GM23338 (cell line): ENCODE measurements around the gene OXNAD1. TPM values are rescaled to one million over a fixed set of nuclear protein-coding genes. Genes with fewer than 3 reads are reported as not detected.

Source experiments
- ATAC-seq: fragments of 200-7000 bp; cut with Tn5 transposase; 3 replicates; pipeline ENCODE4 v1.9.1; 2020
- DNase-seq: peaks from one replicate; pipeline ENCODE4 v3.0.0-alpha.2; 2015; ENCODE audit warnings: low spot score
- H2AFZ ChIP-seq: fragments of 200-600 bp; sonication (generic); 2 replicates; pipeline ENCODE4 v1.8.0; 2016; ENCODE audit warnings: antibody characterized with exemption, mild to moderate bottlenecking, moderate library complexity
- H3F3A ChIP-seq: fragments of 200-600 bp; sonication (generic); replicated peaks from 2 replicates; pipeline ENCODE4 v1.8.0; 2017; ENCODE audit warnings: antibody characterized with exemption, mixed run types, low read depth
- H3K27ac ChIP-seq: fragments of 200-600 bp; sonication (generic); 2 replicates; pipeline ENCODE4 v1.6.1; 2016; ENCODE audit warnings: low read depth
- H3K27me3 ChIP-seq: fragments of 200-600 bp; sonication (generic); 2 replicates; pipeline ENCODE4 v1.8.0; 2016; ENCODE audit warnings: mild to moderate bottlenecking, mixed run types, moderate library complexity; ENCODE audit not compliant: insufficient read depth
- H3K36me3 ChIP-seq: fragments of 200-600 bp; sonication (generic); 2 replicates; pipeline ENCODE4 v1.8.0; 2016; ENCODE audit warnings: mild to moderate bottlenecking; ENCODE audit not compliant: insufficient read depth
- H3K4me1 ChIP-seq: fragments of 200-600 bp; sonication (generic); 2 replicates; pipeline ENCODE4 v1.8.0; 2016; ENCODE audit warnings: mild to moderate bottlenecking, moderate library complexity; ENCODE audit not compliant: insufficient read depth
- H3K4me2 ChIP-seq: fragments of 200-600 bp; sonication (generic); 2 replicates; pipeline ENCODE4 v1.7.1; 2017; ENCODE audit warnings: mixed run types
- H3K4me3 ChIP-seq: fragments of 200-600 bp; sonication (generic); 2 replicates; pipeline ENCODE4 v1.6.1; 2016; ENCODE audit warnings: mixed run types
- H3K79me2 ChIP-seq: fragments of 200-600 bp; sonication (generic); replicated peaks from 2 replicates; pipeline ENCODE4 v1.8.0; 2017; ENCODE audit warnings: mild to moderate bottlenecking; ENCODE audit not compliant: insufficient read depth
- H3K9me2 ChIP-seq: fragments of 200-600 bp; sonication (generic); 2 replicates; pipeline ENCODE4 v1.8.0; 2017; ENCODE audit not compliant: insufficient read depth
- H4K20me1 ChIP-seq: fragments of 200-600 bp; sonication (generic); replicated peaks from 2 replicates; pipeline ENCODE4 v1.8.0; 2017; ENCODE audit warnings: mild to moderate bottlenecking; ENCODE audit not compliant: insufficient read depth
- H3K27ac Mint-ChIP-seq: 2 replicates; pipeline ENCODE4 v1.8.0; 2020; ENCODE audit warnings: inconsistent platforms, mild to moderate bottlenecking, moderate library complexity, mixed read lengths
- H3K27me3 Mint-ChIP-seq: 3 replicates; pipeline ENCODE4 v1.8.0; 2022; ENCODE audit warnings: low read depth, mild to moderate bottlenecking, moderate library complexity, mixed read lengths, inconsistent platforms; ENCODE audit not compliant: insufficient read depth, poor library complexity
- H3K36me3 Mint-ChIP-seq: 3 replicates; pipeline ENCODE4 v1.8.0; 2021; ENCODE audit warnings: low read depth, mild to moderate bottlenecking, inconsistent platforms, moderate library complexity, mixed read lengths
- H3K4me1 Mint-ChIP-seq: 3 replicates; pipeline ENCODE4 v1.8.0; 2020; ENCODE audit warnings: mild to moderate bottlenecking, inconsistent platforms, mixed read lengths
- H3K4me3 Mint-ChIP-seq: 3 replicates; pipeline ENCODE4 v1.8.0; 2021; ENCODE audit warnings: moderate library complexity, mild to moderate bottlenecking, inconsistent platforms, mixed read lengths
- H3K9me3 Mint-ChIP-seq: 3 replicates; pipeline ENCODE4 v1.8.0; 2020; ENCODE audit warnings: moderate library complexity, mild to moderate bottlenecking, inconsistent platforms, mixed read lengths
- CREB1 ChIP-seq: fragments of 250-450 bp; sonication (Bioruptor Pico); IDR thresholded peaks from 2 replicates; pipeline ENCODE4 v1.5.0; 2020; ENCODE audit warnings: low read depth, mild to moderate bottlenecking, moderate library complexity
- CTCF ChIP-seq, 2 experiments: fragments of 200-600 bp in 1 of 2; sonication (generic) in 1 of 2; conservative IDR thresholded peaks; 2 replicates each; pipeline versions ENCODE4 v1.5.1 to v1.6.1; 2016 to 2017; ENCODE audit warnings: antibody characterized with exemption in 2 of 2, low read depth in 2 of 2, mild to moderate bottlenecking in 2 of 2, moderate library complexity in 1 of 2
- ETS1 ChIP-seq: IDR thresholded peaks from 2 replicates; pipeline ENCODE4 v1.6.1; 2016; ENCODE audit warnings: antibody characterized with exemption
- EZH2 ChIP-seq: fragments of 200-600 bp; sonication (generic); IDR thresholded peaks from one replicate; pipeline ENCODE4 v1.8.0; 2017; ENCODE audit warnings: antibody characterized with exemption, mild to moderate bottlenecking, low read depth; ENCODE audit not compliant: unreplicated experiment
- JUNB ChIP-seq: IDR thresholded peaks from one replicate; pipeline ENCODE4 v1.6.1; 2016; ENCODE audit warnings: antibody characterized with exemption; ENCODE audit not compliant: unreplicated experiment
- NANOG ChIP-seq: IDR thresholded peaks from 2 replicates; pipeline ENCODE4 v1.6.1; 2016; ENCODE audit warnings: antibody characterized with exemption, borderline replicate concordance
- POLR2AphosphoS5 ChIP-seq: IDR thresholded peaks from 2 replicates; pipeline ENCODE4 v1.6.1; 2016; ENCODE audit warnings: antibody characterized with exemption, low read depth
- REST ChIP-seq: IDR thresholded peaks from one replicate; pipeline ENCODE4 v1.6.1; 2018; ENCODE audit warnings: antibody characterized with exemption; ENCODE audit not compliant: unreplicated experiment
- STAT1 ChIP-seq: IDR thresholded peaks from one replicate; pipeline ENCODE4 v1.6.1; 2016; ENCODE audit warnings: antibody characterized with exemption; ENCODE audit not compliant: unreplicated experiment
- ZNF114 ChIP-seq: fragments of 250-450 bp; sonication (Bioruptor Pico); IDR thresholded peaks from 2 replicates; pipeline ENCODE4 v1.5.0; 2020; ENCODE audit warnings: mild to moderate bottlenecking, moderate library complexity
- ZNF331 ChIP-seq: fragments of 250-450 bp; sonication (Bioruptor Pico); IDR thresholded peaks from 2 replicates; pipeline ENCODE4 v1.5.0; 2020; ENCODE audit warnings: low read depth, mild to moderate bottlenecking, moderate library complexity
- polyA plus RNA-seq: library from polyadenylated mRNA; unstranded; fragments of >200 nt; fragmentation: Nextera tagmentation; extraction: Ambion mirVana; gene quantifications from 2 replicates; pipeline ENCODE4 v1.2.1, GENCODE V29; 2016
- total RNA-seq: library from RNA; depleted of rRNA; stranded (reverse); fragments of >200 nt; shearing (Covaris generic); gene quantifications from 2 replicates; pipeline ENCODE4 v1.2.3, GENCODE V29; 2014

OXNAD1 gene
- total and polyA plus RNA-seq, 2 experiments from 2014 or later = 22.9 to 34.2 TPM

- DNase-seq = no peak
- H3K27me3 Mint-ChIP-seq = no peaks in the 10 kb centered on the region
- H3K36me3 Mint-ChIP-seq = no peaks in the 10 kb centered on the region
- H3K4me1 Mint-ChIP-seq = no peaks in the 10 kb centered on the region; the same call in 2 of the 3 replicates
- H3K4me1 ChIP-seq = no peaks in the 10 kb centered on the region
- TF ChIP-seq NANOG (no peak), CTCF (conservative IDR thresholded peaks at IDR 0.05; ENCODE audit: low read depth in 2 of 2) (no peak), EZH2 (no peak), ZNF331 (CRISPR knock-in tag) (no peak), STAT1 (no peak), REST (no peak)
- no peaks in the 10 kb centered on the region; the same call in 2 of the 3 replicates for H3K9me3 Mint-ChIP-seq
- no peak overlapping the region for H3K4me3 ChIP-seq
- no peaks in the 10 kb centered on the region for H3K27me3 ChIP-seq
- H3K27ac Mint-ChIP-seq = no peak overlapping the region
- no peak overlapping the region for H3K4me3 Mint-ChIP-seq
- H3F3A ChIP-seq = no peaks in the 10 kb centered on the region
- no peak for ATAC-seq
- H3K4me2 ChIP-seq = no peak overlapping the region
- H3K79me2 ChIP-seq = no peaks in the 10 kb centered on the region
- no peaks in the 10 kb centered on the region for H4K20me1 ChIP-seq
- H3K9me2 ChIP-seq = no peaks in the 10 kb centered on the region
- no peak overlapping the region for H2AFZ ChIP-seq
- H3K27ac ChIP-seq = no peak overlapping the region
- no peaks in the 10 kb centered on the region for H3K36me3 ChIP-seq
Observed at GRCh38 chr3:16222547-16222946, 42.5 kb upstream of the OXNAD1 start.

GRCh38 chr3:16224325-16224724, 40.7 kb upstream of the OXNAD1 start:
- no peaks in the 10 kb centered on the region; the same call in 2 of the 3 replicates for H3K4me1 Mint-ChIP-seq
- H3K27me3 Mint-ChIP-seq = no peaks in the 10 kb centered on the region
- no peaks in the 10 kb centered on the region for H3K36me3 ChIP-seq
- no peaks in the 10 kb centered on the region; the same call in 2 of the 3 replicates for H3K9me3 Mint-ChIP-seq
- no peak overlapping the region for H3K27ac ChIP-seq
- H3K79me2 ChIP-seq = no peaks in the 10 kb centered on the region
- H3K4me1 ChIP-seq = no peaks in the 10 kb centered on the region
- H3K27ac Mint-ChIP-seq = no peak overlapping the region
- H3K4me3 ChIP-seq = no peak overlapping the region
- H3K27me3 ChIP-seq = no peaks in the 10 kb centered on the region
- no peaks in the 10 kb centered on the region for H3F3A ChIP-seq
- no peak overlapping the region for H2AFZ ChIP-seq
- no peaks in the 10 kb centered on the region for H3K36me3 Mint-ChIP-seq
- no peak overlapping the region for H3K4me3 Mint-ChIP-seq
- ATAC-seq (no peak), DNase-seq (no peak)
- no peak overlapping the region for H3K4me2 ChIP-seq
- no peak for TF ChIP-seq POLR2AphosphoS5
- no peak for TF ChIP-seq ZNF114 (CRISPR knock-in tag)
- TF ChIP-seq CREB1 (CRISPR knock-in tag) = no peak
- TF ChIP-seq ETS1 = no peak
- no peak for TF ChIP-seq CTCF (conservative IDR thresholded peaks at IDR 0.05; ENCODE audit: low read depth in 2 of 2)
- no peak for TF ChIP-seq EZH2
- no peak for TF ChIP-seq ZNF331 (CRISPR knock-in tag)
- no peak for TF ChIP-seq JUNB
- no peaks in the 10 kb centered on the region for H3K9me2 ChIP-seq
- H4K20me1 ChIP-seq = no peaks in the 10 kb centered on the region
